ENCODE measurements around the gene IGF2BP3.
"Not testable (repeated sequence)": the region's sequence is repeated elsewhere in the genome, so short reads cannot be mapped to it uniquely, and the experiment has no call there.

The IGF2BP3 gene
- long read RNA-seq, donor 1, full-length matches to known transcripts, result 6 of 6 reads
- long read RNA-seq, donor 1, partial matches to known transcripts, result 0 of 6 reads
- long read RNA-seq, donor 1, other reads (novel, unspliced or antisense), result 0 of 6 reads
- long read RNA-seq, donor 2, full-length matches to known transcripts, result 5 of 5 reads
- long read RNA-seq, donor 2, partial matches to known transcripts, result 0 of 5 reads
- long read RNA-seq, donor 2, other reads (novel, unspliced or antisense), result 0 of 5 reads
- long read RNA-seq, donor 3, full-length matches to known transcripts, result 1 of 1 reads
- long read RNA-seq, donor 3, partial matches to known transcripts, result 0 of 1 reads
- long read RNA-seq, donor 3, other reads (novel, unspliced or antisense), result 0 of 1 reads
- long read RNA-seq, donor 4, full-length matches to known transcripts, result 4 of 4 reads
- long read RNA-seq, donor 4, partial matches to known transcripts, result 0 of 4 reads
- long read RNA-seq, donor 4, other reads (novel, unspliced or antisense), result 0 of 4 reads
- long read RNA-seq, donor 5, full-length matches to known transcripts, result 5 of 5 reads
- long read RNA-seq, donor 5, partial matches to known transcripts, result 0 of 5 reads
- long read RNA-seq, donor 5, other reads (novel, unspliced or antisense), result 0 of 5 reads
- long read RNA-seq, donor 6, full-length matches to known transcripts, result 7 of 12 reads
- long read RNA-seq, donor 6, partial matches to known transcripts, result 5 of 12 reads
- long read RNA-seq, donor 6, other reads (novel, unspliced or antisense), result 0 of 12 reads
- long read RNA-seq, donor 7, full-length matches to known transcripts, result 3 of 3 reads
- long read RNA-seq, donor 7, partial matches to known transcripts, result 0 of 3 reads
- long read RNA-seq, donor 7, other reads (novel, unspliced or antisense), result 0 of 3 reads
- long read RNA-seq, donor 8, full-length matches to known transcripts, result 1 of 1 reads
- long read RNA-seq, donor 8, partial matches to known transcripts, result 0 of 1 reads
- long read RNA-seq, donor 8, other reads (novel, unspliced or antisense), result 0 of 1 reads

DNA sequence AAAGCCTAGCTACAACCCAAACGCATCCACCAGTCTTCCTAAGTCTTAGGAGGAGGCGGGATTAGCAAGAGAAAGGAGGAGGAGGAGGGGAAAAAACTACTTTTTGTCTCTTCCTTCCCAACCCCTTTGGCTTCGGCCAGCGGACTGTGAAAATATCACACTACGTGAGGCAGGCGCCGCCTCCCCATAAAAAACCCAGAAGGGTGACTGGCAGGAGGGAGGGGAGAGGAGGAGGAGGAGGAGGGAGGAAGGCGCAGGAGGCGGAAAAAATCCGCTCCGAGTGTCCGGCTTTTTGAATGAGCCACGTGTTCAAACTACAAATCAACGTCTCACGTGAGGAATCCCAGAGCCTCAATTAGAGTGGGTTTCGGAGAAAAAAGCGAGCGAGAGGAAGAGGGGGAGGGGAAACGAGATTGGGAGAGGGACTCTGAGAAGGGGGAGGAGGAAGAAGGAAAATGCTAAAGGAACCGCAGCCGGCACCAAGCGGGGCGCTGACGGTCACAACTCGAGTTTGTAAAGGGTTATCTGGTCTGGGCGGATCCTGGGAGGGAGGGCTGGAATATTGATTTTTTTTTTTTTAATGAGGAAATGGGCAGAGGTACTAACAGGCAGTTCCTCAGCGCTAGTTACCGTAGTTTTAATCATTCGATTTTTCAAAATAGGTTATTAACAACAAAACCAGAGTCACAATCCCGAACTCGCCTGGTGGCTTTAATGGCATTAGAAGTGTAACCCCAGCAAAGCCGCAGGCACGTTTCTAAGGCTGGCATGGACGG, at the start of gene IGF2BP3:
IGF2BP3 (minus strand) TSS at position 162 of the 776 bp plus-strand sequence. CDS start 381 bp downstream, outside the sequence.
- peak; percentile 90 for DNase-seq

DNA sequence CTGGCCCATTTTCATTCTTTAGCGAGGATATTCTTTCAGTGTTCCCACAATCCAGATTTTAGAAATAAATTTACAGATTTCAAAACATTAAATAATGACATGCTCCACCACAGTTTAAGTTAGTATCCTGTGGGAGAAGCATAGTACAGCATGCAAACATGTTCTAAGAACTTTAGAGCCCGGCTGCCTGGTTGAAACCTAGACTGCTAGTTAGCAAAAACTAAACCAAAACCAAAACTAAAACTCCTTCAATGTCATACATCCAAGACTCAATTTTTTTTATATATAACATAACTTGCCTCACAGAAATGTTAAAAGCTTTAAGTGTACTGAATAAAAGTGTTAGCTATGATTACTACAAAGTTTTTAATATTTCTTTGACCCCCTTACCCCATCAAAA, 44.5 kb upstream of the IGF2BP3 start:
- no peak for DNase-seq

DNA sequence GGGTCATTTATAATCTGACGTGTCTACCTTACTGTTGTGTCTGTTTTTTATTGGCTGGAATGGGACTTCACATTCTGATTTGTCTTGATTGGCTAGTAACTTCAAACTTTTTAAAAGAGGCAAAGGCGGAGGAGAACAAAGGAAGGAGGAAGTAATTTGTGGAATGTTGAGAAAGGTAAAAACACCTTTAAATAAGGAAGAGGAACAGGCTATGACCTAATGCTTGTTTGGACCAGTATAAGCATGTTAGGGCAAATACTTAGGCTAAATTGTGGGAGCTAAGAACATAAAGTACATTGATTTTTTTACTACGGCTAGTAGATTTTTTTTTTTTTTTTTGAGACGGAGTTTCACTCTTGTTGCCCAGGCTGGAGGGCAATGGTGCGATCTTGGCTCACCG, 43.5 kb upstream of the IGF2BP3 start:
- DNase-seq, result not testable (repeated sequence)

GRCh38 chr7:23494009-23494408, 23.7 kb upstream of the IGF2BP3 start:
- no peak for DNase-seq

DNA sequence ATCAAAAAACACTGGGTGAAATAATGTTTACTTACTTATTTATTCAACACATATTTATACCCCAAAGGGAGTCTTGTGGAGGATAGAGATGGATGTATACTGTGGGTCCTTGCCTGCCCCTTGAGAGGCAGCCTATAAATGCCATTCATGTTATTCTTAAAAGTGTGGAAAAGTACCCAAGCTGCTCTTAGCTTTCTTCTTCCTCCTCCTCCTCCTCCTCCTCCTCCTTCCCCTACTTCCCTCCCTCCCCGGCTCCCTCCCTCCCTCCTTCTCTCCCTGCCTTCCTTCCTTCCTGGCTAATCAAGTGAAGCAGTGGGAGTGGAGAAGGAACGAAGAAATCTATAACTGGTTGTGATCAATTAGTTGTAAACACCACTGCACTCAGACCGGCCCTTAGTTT, 21.2 kb upstream of the IGF2BP3 start:
- DNase-seq, result no peak

- DNase-seq, result peak; percentile 75
Observed at GRCh38 chr7:23490357-23491135, 20.3 kb upstream of the IGF2BP3 start.

- not testable (repeated sequence) for DNase-seq
Observed at GRCh38 chr7:23488714-23489113, 18.4 kb upstream of the IGF2BP3 start.

DNA sequence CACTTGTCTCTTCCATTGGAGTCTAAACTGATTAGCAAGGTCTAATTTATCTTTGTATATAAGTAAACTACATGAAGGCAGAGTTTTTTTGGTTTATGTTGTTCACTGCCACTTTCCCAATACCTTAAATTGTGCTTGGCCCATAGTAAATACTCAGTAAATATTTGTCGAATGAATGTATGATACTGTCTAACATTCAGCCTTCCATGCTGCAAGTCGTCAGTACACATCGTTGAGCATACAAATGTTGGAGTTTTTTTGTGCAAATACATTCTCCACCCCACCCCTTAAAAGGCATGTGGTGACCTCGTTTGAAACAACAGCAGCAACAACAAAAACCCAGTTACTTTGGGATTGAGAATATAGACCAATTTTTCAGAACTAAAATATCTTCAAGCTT, 17.4 kb upstream of the IGF2BP3 start:
- no peak for DNase-seq

DNA sequence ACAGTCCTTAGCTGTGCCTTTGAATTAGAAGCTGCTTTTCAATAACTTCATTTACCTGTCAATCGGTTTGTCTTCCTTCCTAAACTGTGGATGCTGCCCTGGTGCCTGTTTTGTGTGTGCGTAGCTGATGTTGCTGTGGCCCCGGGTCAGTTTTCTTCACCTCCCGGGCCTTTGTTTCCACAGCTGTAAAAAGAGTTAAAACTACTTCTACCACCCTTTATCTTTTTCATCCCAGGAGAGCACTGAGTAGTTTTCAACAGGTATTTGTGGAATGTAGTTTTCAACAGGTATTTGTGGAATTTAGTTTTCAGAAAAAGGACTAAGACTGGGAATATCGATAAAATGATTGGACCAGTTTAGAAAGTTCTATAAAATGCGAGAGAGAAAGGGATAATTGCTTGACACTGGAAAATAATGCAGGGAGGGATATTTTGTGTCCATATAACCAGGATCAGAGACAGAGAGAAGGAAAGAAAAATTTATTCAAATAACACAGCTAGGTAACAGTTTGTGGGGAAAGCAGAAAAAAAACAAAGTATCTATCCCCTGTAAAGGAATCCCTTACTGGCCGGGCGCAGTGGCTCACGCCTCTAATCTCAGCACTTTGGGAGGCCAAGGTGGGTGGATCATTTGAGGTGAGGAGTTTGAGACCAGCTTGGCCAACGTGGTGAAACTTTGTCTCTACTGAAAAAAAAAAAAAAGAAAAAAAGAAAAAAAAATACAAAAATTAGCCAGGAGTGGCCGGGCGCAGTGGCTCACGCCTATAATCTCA, 15.9 kb upstream of the IGF2BP3 start:
- DNase-seq, result no peak

DNA sequence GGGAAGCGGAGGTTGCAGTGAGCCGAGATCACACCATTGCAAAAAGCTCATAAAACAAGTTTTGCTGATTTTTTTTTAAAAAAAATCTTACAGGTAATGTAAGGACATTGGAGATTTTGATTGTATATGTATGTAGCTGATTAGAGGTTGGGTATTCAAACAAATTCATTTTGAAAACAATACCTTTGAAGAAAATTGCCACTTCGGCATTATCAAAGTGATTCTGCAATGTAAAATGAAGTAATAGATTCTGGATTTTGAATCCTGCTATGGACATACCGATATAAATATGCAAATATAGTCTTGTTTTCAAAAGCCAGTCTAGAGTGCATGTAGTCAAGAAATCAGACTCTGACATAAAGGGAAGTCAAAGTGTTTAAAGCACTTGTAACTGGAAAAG, 12.4 kb upstream of the IGF2BP3 start:
- no peak for DNase-seq

GRCh38 chr7:23477962-23478866, 7.9 kb upstream of the IGF2BP3 start:
- no peak for DNase-seq

GRCh38 chr7:23477157-23477499, 6.8 kb upstream of the IGF2BP3 start:
- no peak for DNase-seq

DNA sequence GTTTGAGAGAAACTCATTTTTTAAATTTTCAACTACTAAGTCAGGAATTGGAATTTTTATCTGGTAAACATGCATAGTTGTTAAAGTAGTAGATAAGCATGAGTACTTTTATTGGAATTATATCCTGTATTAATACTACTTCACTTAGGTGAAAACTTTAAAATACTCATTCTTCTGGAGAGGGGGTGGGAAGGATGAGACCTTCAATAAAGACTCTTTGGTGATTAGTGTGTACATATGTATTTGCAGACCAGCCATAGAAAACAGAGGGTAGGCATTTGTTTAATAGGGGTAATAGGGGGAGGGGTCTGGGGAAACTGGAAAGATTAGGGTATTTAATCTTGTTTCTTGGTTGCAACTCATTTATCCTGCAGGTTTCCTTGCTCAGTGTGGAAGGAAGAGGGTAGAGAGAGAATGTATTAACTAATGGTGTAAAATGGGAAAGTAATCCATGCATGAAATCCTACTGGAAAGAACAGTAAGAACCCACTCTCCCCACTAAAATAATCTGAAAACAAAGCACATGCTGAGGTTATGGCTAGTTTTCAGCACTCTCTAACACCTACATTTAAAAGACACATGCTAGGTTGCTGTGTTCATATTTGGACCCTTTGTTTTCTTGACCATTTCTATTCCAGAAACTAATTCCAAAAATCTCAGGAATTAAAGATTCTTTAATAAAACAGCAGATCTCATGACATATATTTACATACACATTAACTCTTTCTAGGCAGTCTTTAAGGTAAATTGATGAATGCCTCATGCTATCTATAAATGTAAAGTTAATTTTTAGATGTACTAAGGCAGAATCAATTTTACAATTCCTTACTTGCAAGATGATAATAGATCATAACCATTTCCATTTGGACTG, 6.2 kb upstream of the IGF2BP3 start:
- no peak for DNase-seq

DNA sequence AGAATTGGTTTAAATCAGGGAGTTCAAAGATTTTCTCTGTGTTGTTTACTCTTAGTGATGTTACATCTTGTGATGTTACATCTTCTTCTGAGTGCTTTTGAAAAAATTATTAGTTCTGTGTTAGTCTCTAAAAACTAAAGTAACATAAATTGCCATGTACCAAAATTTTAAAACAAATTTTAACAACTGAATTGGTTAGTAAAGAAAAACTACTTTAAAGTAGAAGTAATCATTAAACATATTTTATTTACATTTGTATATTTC, 5.2 kb upstream of the IGF2BP3 start:
- no peak for DNase-seq

DNA sequence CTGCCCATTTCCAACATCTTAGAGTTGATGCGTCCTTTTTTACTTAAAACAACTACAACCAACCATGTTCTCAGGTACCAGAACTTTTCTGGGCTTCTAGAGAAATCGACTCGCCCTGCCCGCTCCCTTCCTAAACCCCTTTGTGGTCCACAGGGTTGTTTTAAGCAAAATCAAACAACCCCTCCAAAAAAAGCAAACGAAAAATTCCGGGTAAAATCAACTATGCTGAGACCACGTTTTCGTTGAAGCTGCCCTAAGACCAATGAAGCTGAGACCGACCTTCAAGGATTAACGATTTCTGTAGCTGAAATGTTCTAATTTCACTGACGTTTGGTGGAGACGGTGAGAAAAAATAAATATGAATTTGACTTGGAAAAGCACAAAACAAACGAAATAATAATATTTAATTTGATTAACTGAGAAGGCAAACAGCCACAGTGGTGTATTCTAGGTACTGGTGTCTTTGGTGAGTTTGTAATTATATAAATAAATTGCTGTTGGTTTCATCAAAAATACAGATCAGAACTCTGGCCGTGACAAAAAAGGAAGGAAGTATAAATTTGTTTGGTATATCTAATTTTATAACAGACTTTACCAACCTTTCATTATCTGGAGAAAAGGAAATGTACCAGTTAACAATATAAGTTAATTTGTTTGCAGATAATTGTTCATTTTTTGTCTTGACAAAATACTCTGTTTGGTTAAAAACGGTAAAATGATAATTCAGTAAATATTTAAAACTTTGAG, 4.7 kb upstream of the IGF2BP3 start:
- no peak for DNase-seq

- DNase-seq, result peak; percentile 96
Observed at GRCh38 chr7:23474094-23474828, 4.0 kb upstream of the IGF2BP3 start.

DNA sequence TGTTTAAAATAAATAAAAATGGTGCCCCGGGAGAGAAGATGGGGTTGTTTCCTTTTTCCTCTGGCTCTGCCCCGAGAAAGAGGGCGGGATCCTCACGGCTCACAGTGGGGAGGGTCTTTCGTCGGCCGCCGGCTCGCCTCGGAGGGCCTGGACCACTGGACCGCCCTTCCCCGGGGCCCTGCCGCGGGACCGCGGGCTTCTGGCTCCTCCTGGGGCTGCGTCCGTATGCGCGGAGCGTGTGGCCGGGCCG, 3.5 kb upstream of the IGF2BP3 start:
- no peak for DNase-seq
